ENCODE measurements around the gene DGKQ.

DNA sequence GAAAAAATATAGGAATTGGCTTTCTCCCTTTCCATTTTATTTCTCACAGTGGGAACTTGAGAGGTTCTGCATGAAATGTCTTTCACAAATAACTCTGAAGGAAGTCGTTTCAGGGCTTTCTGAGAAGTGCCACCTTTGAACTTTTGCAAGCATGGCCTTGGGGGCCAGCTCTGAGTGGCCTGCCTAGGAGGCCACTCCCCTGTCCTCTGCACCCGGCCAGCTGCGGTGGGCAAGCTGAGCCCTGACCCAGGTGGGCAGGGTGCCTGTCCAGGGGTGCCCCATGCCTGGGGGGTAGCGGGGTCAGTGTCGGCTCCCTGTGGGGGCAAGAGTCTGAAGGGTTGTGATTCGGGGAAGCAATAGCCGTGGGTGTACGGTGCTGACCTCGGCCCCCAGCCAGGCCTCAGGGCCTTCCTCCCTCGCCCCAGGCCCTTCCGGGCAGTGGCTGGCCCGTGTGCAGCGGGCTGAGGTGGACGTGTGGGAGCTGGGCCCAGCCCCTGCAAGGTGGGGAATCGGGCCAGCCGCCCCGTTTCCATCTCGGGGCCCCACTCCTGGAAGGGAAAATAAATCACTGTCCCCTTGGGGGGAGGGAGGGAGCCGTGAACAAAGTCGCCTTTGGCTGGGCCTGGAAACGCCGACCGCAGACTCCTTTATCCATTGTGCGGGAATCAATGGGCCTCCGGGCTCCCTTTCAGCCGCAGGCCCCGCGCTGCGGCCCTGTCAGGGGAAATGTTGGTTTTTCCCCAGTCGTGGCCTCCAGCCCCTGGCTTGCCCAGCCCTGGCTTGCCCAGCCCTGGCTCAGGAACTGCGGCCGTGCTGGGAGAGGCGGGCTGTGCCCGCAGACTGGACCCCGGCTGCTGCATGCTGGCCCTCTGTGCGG is 41.2 kb upstream of the DGKQ start:
- TF ChIP-seq ISL1 (CRISPR knock-in tag; IDR thresholded peaks at IDR 0.05) (no peak), ZFP30 (CRISPR knock-in tag; IDR thresholded peaks at IDR 0.05) (no peak), ZC3H10 (CRISPR knock-in tag; IDR thresholded peaks at IDR 0.05) (no peak), TOX (CRISPR knock-in tag; IDR thresholded peaks at IDR 0.05; ENCODE audit: borderline replicate concordance) (no peak), CSDC2 (CRISPR knock-in tag; IDR thresholded peaks at IDR 0.05) (no peak), ZNF70 (CRISPR knock-in tag; IDR thresholded peaks at IDR 0.05) (no peak), BACH2 (CRISPR knock-in tag; IDR thresholded peaks at IDR 0.05; ENCODE audit: borderline replicate concordance) (no peak), TCF4 (CRISPR knock-in tag; IDR thresholded peaks at IDR 0.05; ENCODE audit: borderline replicate concordance) (no peak), GLIS3 (CRISPR knock-in tag; IDR thresholded peaks at IDR 0.05) (no peak), RARB (CRISPR knock-in tag; IDR thresholded peaks at IDR 0.05) (no peak)
- TF ChIP-seq, protein P1, sequence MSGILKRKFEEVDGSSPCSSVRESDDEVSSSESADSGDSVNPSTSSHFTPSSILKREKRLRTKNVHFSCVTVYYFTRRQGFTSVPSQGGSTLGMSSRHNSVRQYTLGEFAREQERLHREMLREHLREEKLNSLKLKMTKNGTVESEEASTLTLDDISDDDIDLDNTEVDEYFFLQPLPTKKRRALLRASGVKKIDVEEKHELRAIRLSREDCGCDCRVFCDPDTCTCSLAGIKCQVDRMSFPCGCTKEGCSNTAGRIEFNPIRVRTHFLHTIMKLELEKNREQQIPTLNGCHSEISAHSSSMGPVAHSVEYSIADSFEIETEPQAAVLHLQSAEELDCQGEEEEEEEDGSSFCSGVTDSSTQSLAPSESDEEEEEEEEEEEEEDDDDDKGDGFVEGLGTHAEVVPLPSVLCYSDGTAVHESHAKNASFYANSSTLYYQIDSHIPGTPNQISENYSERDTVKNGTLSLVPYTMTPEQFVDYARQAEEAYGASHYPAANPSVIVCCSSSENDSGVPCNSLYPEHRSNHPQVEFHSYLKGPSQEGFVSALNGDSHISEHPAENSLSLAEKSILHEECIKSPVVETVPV (CRISPR knock-in tag; IDR thresholded peaks at IDR 0.05) = no peak
- TF ChIP-seq, protein P2, sequence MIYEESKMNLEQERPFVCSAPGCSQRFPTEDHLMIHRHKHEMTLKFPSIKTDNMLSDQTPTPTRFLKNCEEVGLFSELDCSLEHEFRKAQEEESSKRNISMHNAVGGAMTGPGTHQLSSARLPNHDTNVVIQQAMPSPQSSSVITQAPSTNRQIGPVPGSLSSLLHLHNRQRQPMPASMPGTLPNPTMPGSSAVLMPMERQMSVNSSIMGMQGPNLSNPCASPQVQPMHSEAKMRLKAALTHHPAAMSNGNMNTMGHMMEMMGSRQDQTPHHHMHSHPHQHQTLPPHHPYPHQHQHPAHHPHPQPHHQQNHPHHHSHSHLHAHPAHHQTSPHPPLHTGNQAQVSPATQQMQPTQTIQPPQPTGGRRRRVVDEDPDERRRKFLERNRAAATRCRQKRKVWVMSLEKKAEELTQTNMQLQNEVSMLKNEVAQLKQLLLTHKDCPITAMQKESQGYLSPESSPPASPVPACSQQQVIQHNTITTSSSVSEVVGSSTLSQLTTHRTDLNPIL (CRISPR knock-in tag; IDR thresholded peaks at IDR 0.05; ENCODE audit: low read depth) = no peak
- TF ChIP-seq, protein P3, sequence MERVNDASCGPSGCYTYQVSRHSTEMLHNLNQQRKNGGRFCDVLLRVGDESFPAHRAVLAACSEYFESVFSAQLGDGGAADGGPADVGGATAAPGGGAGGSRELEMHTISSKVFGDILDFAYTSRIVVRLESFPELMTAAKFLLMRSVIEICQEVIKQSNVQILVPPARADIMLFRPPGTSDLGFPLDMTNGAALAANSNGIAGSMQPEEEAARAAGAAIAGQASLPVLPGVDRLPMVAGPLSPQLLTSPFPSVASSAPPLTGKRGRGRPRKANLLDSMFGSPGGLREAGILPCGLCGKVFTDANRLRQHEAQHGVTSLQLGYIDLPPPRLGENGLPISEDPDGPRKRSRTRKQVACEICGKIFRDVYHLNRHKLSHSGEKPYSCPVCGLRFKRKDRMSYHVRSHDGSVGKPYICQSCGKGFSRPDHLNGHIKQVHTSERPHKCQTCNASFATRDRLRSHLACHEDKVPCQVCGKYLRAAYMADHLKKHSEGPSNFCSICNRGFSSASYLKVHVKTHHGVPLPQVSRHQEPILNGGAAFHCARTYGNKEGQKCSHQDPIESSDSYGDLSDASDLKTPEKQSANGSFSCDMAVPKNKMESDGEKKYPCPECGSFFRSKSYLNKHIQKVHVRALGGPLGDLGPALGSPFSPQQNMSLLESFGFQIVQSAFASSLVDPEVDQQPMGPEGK (CRISPR knock-in tag; IDR thresholded peaks at IDR 0.05; ENCODE audit: borderline replicate concordance) = no peak
- TF ChIP-seq, protein P4, sequence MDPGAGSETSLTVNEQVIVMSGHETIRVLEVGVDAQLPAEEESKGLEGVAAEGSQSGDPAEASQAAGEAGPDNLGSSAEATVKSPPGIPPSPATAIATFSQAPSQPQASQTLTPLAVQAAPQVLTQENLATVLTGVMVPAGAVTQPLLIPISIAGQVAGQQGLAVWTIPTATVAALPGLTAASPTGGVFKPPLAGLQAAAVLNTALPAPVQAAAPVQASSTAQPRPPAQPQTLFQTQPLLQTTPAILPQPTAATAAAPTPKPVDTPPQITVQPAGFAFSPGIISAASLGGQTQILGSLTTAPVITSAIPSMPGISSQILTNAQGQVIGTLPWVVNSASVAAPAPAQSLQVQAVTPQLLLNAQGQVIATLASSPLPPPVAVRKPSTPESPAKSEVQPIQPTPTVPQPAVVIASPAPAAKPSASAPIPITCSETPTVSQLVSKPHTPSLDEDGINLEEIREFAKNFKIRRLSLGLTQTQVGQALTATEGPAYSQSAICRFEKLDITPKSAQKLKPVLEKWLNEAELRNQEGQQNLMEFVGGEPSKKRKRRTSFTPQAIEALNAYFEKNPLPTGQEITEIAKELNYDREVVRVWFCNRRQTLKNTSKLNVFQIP (CRISPR knock-in tag; IDR thresholded peaks at IDR 0.05; ENCODE audit: borderline replicate concordance, low read depth) = no peak
